Subcutaneous adipose tissue (tissue), 4 donors: ENCODE measurements around the gene ERGIC3. TPM values are rescaled to one million over a fixed set of nuclear protein-coding genes. Genes with fewer than 3 reads are reported as not detected.

Experiments
- total RNA-seq, 4 donors: library from RNA; depleted of rRNA; stranded (reverse); fragments of >200 nt; gene quantifications; one replicate each; pipeline ENCODE4 v1.1.0, GENCODE V29; 2016
- TF ChIP-seq, protein P1 (sequence below): fragments of 450-650 bp; IDR thresholded peaks from one replicate; pipeline ENCODE4 v1.5.1; 2016; ENCODE audit warnings: low read depth, mild to moderate bottlenecking, control low read depth, antibody characterized with exemption, moderate library complexity

ERGIC3 gene
- total RNA-seq, 4 donors from 2014 or later: 99.9 to 207 (median 181) TPM

DNA sequence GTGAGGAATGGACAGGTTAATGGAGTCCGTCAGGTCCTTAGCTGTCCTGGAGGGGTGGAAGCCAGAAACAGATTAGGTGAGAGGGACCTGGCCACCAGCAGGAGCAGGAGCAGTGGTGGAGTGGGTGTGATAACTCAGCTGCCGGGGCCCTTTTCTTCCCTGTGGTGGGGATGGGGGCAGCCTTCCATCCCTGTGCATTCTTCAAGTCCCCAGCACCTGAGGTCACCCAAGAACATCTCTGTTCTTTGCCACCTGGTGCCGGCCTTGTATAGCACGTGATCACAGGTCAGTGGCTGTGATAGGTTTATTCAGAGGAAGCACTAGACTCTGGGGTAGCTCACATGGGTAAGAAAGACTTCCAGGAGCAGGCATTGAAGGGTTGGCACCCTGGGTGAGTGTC, 16.6 kb downstream of the ERGIC3 start:
- TF ChIP-seq, protein P1, sequence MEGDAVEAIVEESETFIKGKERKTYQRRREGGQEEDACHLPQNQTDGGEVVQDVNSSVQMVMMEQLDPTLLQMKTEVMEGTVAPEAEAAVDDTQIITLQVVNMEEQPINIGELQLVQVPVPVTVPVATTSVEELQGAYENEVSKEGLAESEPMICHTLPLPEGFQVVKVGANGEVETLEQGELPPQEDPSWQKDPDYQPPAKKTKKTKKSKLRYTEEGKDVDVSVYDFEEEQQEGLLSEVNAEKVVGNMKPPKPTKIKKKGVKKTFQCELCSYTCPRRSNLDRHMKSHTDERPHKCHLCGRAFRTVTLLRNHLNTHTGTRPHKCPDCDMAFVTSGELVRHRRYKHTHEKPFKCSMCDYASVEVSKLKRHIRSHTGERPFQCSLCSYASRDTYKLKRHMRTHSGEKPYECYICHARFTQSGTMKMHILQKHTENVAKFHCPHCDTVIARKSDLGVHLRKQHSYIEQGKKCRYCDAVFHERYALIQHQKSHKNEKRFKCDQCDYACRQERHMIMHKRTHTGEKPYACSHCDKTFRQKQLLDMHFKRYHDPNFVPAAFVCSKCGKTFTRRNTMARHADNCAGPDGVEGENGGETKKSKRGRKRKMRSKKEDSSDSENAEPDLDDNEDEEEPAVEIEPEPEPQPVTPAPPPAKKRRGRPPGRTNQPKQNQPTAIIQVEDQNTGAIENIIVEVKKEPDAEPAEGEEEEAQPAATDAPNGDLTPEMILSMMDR: no peak

GRCh38 chr20:35559042-35559693, 17.3 kb downstream of the ERGIC3 start:
- TF ChIP-seq, protein P1: no peak

DNA sequence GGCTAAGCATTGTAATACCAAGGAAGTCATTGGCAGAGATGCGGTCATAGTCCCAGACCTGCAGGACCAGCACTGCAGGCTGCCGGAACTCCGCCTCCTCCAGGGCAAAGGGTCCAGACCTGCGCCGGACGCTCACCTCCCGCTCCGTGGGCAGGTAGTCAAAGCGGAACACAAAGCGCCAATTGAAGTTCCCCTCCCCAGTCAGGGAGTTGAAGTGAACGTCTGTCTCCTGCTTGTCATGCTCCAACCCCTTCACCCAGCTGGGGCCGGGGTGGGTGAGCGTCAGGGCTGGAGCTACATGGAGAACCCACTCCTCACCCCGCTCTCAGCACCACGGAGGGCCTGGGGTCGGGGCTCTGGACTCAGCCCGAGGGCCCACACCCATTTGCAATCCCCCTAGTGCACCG, 18.2 kb downstream of the ERGIC3 start:
- TF ChIP-seq, protein P1: no peak

GRCh38 chr20:35560541-35560940, 18.7 kb downstream of the ERGIC3 start:
- TF ChIP-seq, protein P1: no peak

- TF ChIP-seq, protein P1: no peak
Measured at GRCh38 chr20:35561268-35561667, 19.4 kb downstream of the ERGIC3 start.

DNA sequence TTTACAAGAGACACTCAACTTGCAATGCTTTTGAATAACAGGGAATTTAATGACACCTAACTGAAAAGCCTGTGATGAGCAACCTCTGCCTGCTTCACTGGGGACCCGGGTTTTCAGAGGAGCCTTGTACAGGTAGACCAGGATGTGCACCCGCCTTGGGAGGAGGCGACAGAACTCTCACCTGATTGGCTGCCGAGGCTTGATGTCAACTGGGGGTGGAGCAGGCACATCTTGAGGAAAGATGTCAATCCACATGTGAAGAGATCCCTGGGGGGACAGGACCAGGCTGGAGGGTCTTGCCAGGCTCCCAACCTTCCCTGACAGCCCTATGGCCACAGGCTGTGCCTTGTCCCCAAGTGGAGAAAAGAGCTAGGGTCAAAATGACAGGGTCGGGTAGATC, 19.8 kb downstream of the ERGIC3 start:
- TF ChIP-seq, protein P1: no peak

GRCh38 chr20:35562541-35563110, 20.7 kb downstream of the ERGIC3 start:
- TF ChIP-seq, protein P1: no peak
